ENCODE results near the gene DAPL1. TPM values are rescaled to one million over a fixed set of nuclear protein-coding genes. Genes with fewer than 3 reads are reported as not detected.

DAPL1 gene
- total RNA-seq, 4 donors from 2014 or later: 3.0 TPM; not detected in 3

GRCh38 chr2:158815166-158815565 is 20.0 kb downstream of the DAPL1 start:
- no peaks in the 10 kb centered on the region for H3K27me3 ChIP-seq
- no peak for ATAC-seq
- H3K9me3 ChIP-seq: no peaks in the 10 kb centered on the region
- H3K27ac ChIP-seq: no peak overlapping the region
- 30 to 67% methylated on average over 1 of the region's 1 CpG for WGBS, 2 donors (ENCODE audit: low coverage in 1 of 2)
- no peaks in the 10 kb centered on the region for H3K36me3 ChIP-seq
- TF ChIP-seq EP300 (IDR thresholded peaks at IDR 0.05): no peak
- TF ChIP-seq POLR2AphosphoS5 (IDR thresholded peaks at IDR 0.05): no peak
- TF ChIP-seq CTCF (IDR thresholded peaks at IDR 0.05): no peak
- TF ChIP-seq POLR2A (IDR thresholded peaks at IDR 0.05): no peak
- peaks cover 0 to 8% (median 0%) of the 10 kb centered on the region in 3 donors for H3K4me1 ChIP-seq
- no peak overlapping the region for H3K4me3 ChIP-seq

DNA sequence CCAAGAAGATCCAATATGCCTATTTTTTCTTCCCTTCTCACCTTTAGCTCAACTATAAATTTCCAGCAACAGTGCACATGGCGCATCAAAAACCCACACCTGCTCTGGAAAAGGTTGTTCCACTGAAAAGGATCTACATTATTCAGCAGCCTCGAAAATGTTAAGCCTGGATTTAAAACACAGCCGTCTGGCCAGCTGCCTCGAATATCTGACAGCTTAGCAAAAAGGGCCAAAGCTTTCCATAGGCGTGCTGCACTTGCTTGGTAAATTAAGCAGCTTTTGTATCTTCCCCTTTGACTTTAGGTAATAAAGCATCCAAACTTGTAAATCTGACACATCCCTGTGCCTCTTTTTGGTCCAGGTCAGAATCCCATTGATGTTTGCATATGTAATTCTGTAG is 20.5 kb downstream of the DAPL1 start:
- H3K27me3 ChIP-seq: no peaks in the 10 kb centered on the region
- no peak for TF ChIP-seq POLR2A (IDR thresholded peaks at IDR 0.05)
- TF ChIP-seq POLR2AphosphoS5 (IDR thresholded peaks at IDR 0.05): no peak
- no peak for TF ChIP-seq CTCF (IDR thresholded peaks at IDR 0.05)
- no peak for TF ChIP-seq EP300 (IDR thresholded peaks at IDR 0.05)
- 31 to 60% methylated on average over 3 to 5 of the region's 5 CpGs for WGBS, 2 donors (ENCODE audit: low coverage in 1 of 2)
- no peak overlapping the region for H3K4me3 ChIP-seq
- no peaks in the 10 kb centered on the region for H3K9me3 ChIP-seq
- H3K4me1 ChIP-seq: peaks cover 0 to 5% (median 0%) of the 10 kb centered on the region in 3 donors
- no peak for ATAC-seq
- H3K27ac ChIP-seq: no peak overlapping the region
- H3K36me3 ChIP-seq: no peaks in the 10 kb centered on the region

DNA sequence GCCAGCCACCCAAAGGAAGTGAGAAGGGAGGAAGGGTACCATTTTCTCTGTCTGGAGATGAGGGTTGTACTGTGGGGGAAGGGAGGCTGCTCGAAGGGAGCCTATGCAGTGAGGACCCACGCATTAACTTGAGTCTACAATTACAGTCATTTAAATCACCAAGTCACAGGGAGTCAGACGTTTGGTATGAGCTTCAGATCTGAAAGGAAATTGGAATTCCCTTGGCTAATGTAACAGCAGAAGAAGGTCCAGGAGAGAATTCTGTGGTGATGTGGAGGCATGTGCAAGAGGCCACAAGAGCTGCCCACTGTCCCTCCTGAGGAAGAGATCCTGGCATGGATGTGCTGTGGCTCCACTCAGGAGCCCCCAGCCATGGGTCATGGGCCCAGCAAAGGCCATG is 22.5 kb downstream of the DAPL1 start:
- ATAC-seq: no peak
- Histone ChIP-seq H3K9me3 (no peaks in the 10 kb centered on the region), H3K4me1 (no peaks in the 10 kb centered on the region), H3K4me3 (no peak overlapping the region), H3K36me3 (no peaks in the 10 kb centered on the region), H3K27ac (no peak overlapping the region), H3K27me3 (no peaks in the 10 kb centered on the region)
- 64 to 80% methylated on average over 1 to 3 of the region's 3 CpGs for WGBS, 2 donors (ENCODE audit: low coverage in 1 of 2)
- TF ChIP-seq POLR2A (IDR thresholded peaks at IDR 0.05): no peak
- TF ChIP-seq EP300 (IDR thresholded peaks at IDR 0.05): no peak
- no peak for TF ChIP-seq POLR2AphosphoS5 (IDR thresholded peaks at IDR 0.05)
- TF ChIP-seq CTCF (IDR thresholded peaks at IDR 0.05): no peak

DNA sequence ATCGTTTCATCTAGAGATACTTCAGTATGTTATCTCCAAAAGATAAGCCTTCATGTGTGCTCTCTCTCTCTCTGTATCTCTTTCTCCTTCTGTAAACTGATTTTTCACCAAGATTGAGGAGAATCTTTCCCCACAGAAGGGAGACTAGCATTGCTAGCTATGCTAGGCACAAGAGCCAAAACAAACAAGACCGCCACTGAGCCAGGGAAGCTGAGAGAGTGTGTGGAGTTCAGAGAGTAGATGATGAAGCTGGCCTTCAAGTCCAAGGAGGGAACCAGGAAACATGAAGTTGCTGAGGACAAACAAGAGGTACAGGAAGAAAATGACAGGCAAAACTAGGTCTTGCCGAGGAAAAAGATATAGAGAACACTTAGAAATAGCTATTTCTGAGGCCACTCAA is 23.4 kb downstream of the DAPL1 start:
- TF ChIP-seq POLR2AphosphoS5 (IDR thresholded peaks at IDR 0.05) (no peak), EP300 (IDR thresholded peaks at IDR 0.05) (no peak), CTCF (IDR thresholded peaks at IDR 0.05) (no peak), POLR2A (IDR thresholded peaks at IDR 0.05) (no peak)
- no peaks in the 10 kb centered on the region for H3K27me3 ChIP-seq
- no peak overlapping the region for H3K27ac ChIP-seq
- H3K36me3 ChIP-seq: no peaks in the 10 kb centered on the region
- no peak for ATAC-seq
- 80 to 89% methylated on average over 1 to 3 of the region's 3 CpGs for WGBS, 2 donors (ENCODE audit: low coverage in 1 of 2)
- H3K4me3 ChIP-seq: no peak overlapping the region
- no peaks in the 10 kb centered on the region for H3K9me3 ChIP-seq
- no peaks in the 10 kb centered on the region for H3K4me1 ChIP-seq

GRCh38 chr2:158822193-158822592 is 27.1 kb downstream of the DAPL1 start:
- Histone ChIP-seq H3K9me3 (no peaks in the 10 kb centered on the region), H3K36me3 (no peaks in the 10 kb centered on the region), H3K4me1 (no peaks in the 10 kb centered on the region), H3K4me3 (no peak overlapping the region), H3K27ac (no peak overlapping the region), H3K27me3 (no peaks in the 10 kb centered on the region)
- no peak for TF ChIP-seq CTCF (IDR thresholded peaks at IDR 0.05)
- no peak for TF ChIP-seq POLR2A (IDR thresholded peaks at IDR 0.05)
- no peak for TF ChIP-seq EP300 (IDR thresholded peaks at IDR 0.05)
- no peak for TF ChIP-seq POLR2AphosphoS5 (IDR thresholded peaks at IDR 0.05)
- no peak for ATAC-seq
- WGBS, 2 donors (ENCODE audit: low coverage in 1 of 2): 58 to 71% methylated on average over 8 to 11 of the region's 13 CpGs
